Rectal smooth muscle tissue (tissue), 1 donor: ENCODE measurements around the gene ZFP91.
"Not testable (repeated sequence)": the region's sequence is repeated elsewhere in the genome, so short reads cannot be mapped to it uniquely, and the experiment has no call there.

Source experiments
- H3K27ac ChIP-seq: one replicate; pipeline ENCODE4 v1.7.0; 2013; ENCODE audit warnings: low read depth, low read length, inconsistent platforms
- H3K27me3 ChIP-seq: one replicate; pipeline ENCODE4 v1.7.0; 2013; ENCODE audit warnings: low read length; ENCODE audit not compliant: control insufficient read depth, insufficient read depth
- H3K36me3 ChIP-seq: one replicate; pipeline ENCODE4 v1.7.0; 2013; ENCODE audit warnings: low read length; ENCODE audit not compliant: control insufficient read depth, insufficient read depth
- H3K4me1 ChIP-seq: one replicate; pipeline ENCODE4 v1.7.0; 2013; ENCODE audit warnings: low read length; ENCODE audit not compliant: control insufficient read depth, insufficient read depth
- H3K4me3 ChIP-seq: one replicate; pipeline ENCODE4 v1.7.0; 2013; ENCODE audit warnings: low read length
- H3K9ac ChIP-seq: one replicate; pipeline ENCODE4 v1.7.0; 2013; ENCODE audit warnings: low read length

The ZFP91 gene

GRCh38 chr11:58578635-58579191, at the start of gene ZFP91:
Gene ZFP91, plus strand, starts transcription at chr11:58579063. Its CDS starts 219 bp downstream, at chr11:58579282.
- no peaks in the 10 kb centered on the region for H3K27me3 ChIP-seq
- peak within 1 kb of the TSS; percentile 99 for H3K9ac ChIP-seq
- peaks cover 27% of the 10 kb centered on the region for H3K4me1 ChIP-seq
- peak within 1 kb of the TSS; percentile 99 for H3K27ac ChIP-seq
- peaks cover 3% of the 10 kb centered on the region for H3K36me3 ChIP-seq
- H3K4me3 ChIP-seq = peak within 1 kb of the TSS; percentile 96

- Histone ChIP-seq H3K36me3 (peaks cover 3% of the 10 kb centered on the region), H3K27ac (no peak overlapping the region)
Observed at GRCh38 chr11:58530236-58530635, 48.6 kb upstream of the ZFP91 start.

GRCh38 chr11:58531865-58532341, 47.0 kb upstream of the ZFP91 start:
- no peak overlapping the region for H3K9ac ChIP-seq
- H3K36me3 ChIP-seq = peaks cover 3% of the 10 kb centered on the region
- no peaks in the 10 kb centered on the region for H3K4me1 ChIP-seq
- H3K4me3 ChIP-seq = no peak overlapping the region
- no peaks in the 10 kb centered on the region for H3K27me3 ChIP-seq
- H3K27ac ChIP-seq = no peak overlapping the region

More at GRCh38 chr11:58530236-58530635, 48.6 kb upstream of the ZFP91 start:
- no peak overlapping the region for H3K4me3 ChIP-seq
- no peaks in the 10 kb centered on the region for H3K4me1 ChIP-seq
- no peak overlapping the region for H3K9ac ChIP-seq
- H3K27me3 ChIP-seq = no peaks in the 10 kb centered on the region

GRCh38 chr11:58546841-58547240, 32.0 kb upstream of the ZFP91 start:
- Histone ChIP-seq H3K4me3 (no peak overlapping the region), H3K27me3 (no peaks in the 10 kb centered on the region), H3K4me1 (no peaks in the 10 kb centered on the region), H3K27ac (no peak overlapping the region), H3K36me3 (peaks cover 17% of the 10 kb centered on the region), H3K9ac (no peak overlapping the region)

- H3K27me3 ChIP-seq = no peaks in the 10 kb centered on the region
- H3K4me1 ChIP-seq = no peaks in the 10 kb centered on the region
- no peak overlapping the region for H3K4me3 ChIP-seq
- H3K27ac ChIP-seq = no peak overlapping the region
- peaks cover 21% of the 10 kb centered on the region for H3K36me3 ChIP-seq
- H3K9ac ChIP-seq = no peak overlapping the region
Observed at GRCh38 chr11:58549644-58550043, 29.2 kb upstream of the ZFP91 start.

GRCh38 chr11:58560842-58561241, 18.0 kb upstream of the ZFP91 start:
- Histone ChIP-seq H3K4me1 (no peaks in the 10 kb centered on the region), H3K36me3 (peaks cover 2% of the 10 kb centered on the region), H3K27ac (no peak overlapping the region), H3K9ac (no peak overlapping the region), H3K27me3 (no peaks in the 10 kb centered on the region), H3K4me3 (no peak overlapping the region)

GRCh38 chr11:58561394-58562098, 17.3 kb upstream of the ZFP91 start:
- Histone ChIP-seq H3K27me3 (no peaks in the 10 kb centered on the region), H3K9ac (no peak overlapping the region), H3K4me3 (no peak overlapping the region), H3K27ac (no peak overlapping the region), H3K36me3 (peaks cover 2% of the 10 kb centered on the region), H3K4me1 (no peaks in the 10 kb centered on the region)

GRCh38 chr11:58562375-58562800, 16.5 kb upstream of the ZFP91 start:
- H3K27me3 ChIP-seq = no peaks in the 10 kb centered on the region
- no peak overlapping the region for H3K27ac ChIP-seq
- no peak overlapping the region for H3K4me3 ChIP-seq
- H3K9ac ChIP-seq = no peak overlapping the region
- H3K36me3 ChIP-seq = peaks cover 2% of the 10 kb centered on the region
- H3K4me1 ChIP-seq = no peaks in the 10 kb centered on the region

- Histone ChIP-seq H3K36me3 (peaks cover 2% of the 10 kb centered on the region), H3K9ac (no peak overlapping the region), H3K27ac (no peak overlapping the region), H3K4me1 (no peaks in the 10 kb centered on the region), H3K27me3 (no peaks in the 10 kb centered on the region), H3K4me3 (no peak overlapping the region)
Observed at GRCh38 chr11:58564231-58564630, 14.6 kb upstream of the ZFP91 start.

- Histone ChIP-seq H3K4me3 (no peak overlapping the region), H3K27ac (no peak overlapping the region), H3K27me3 (no peaks in the 10 kb centered on the region), H3K9ac (no peak overlapping the region), H3K4me1 (no peaks in the 10 kb centered on the region), H3K36me3 (peaks cover 5% of the 10 kb centered on the region)
Observed at GRCh38 chr11:58567889-58568512, 10.9 kb upstream of the ZFP91 start.

- H3K36me3 ChIP-seq, H3K4me3 ChIP-seq, H3K27me3 ChIP-seq, H3K27ac ChIP-seq, H3K9ac ChIP-seq, H3K4me1 ChIP-seq: not testable (repeated sequence)
Observed at GRCh38 chr11:58572906-58573305, 6.0 kb upstream of the ZFP91 start.

GRCh38 chr11:58573451-58574104, 5.3 kb upstream of the ZFP91 start:
- peak overlapping the region; percentile 14 for H3K27ac ChIP-seq
- peak overlapping the region; percentile 49 for H3K4me3 ChIP-seq
- H3K36me3 ChIP-seq = peaks cover 3% of the 10 kb centered on the region
- peaks cover 8% of the 10 kb centered on the region for H3K4me1 ChIP-seq
- H3K27me3 ChIP-seq = no peaks in the 10 kb centered on the region
- H3K9ac ChIP-seq = no peak overlapping the region
